HEK293T (cell line): Measurements from ENCODE around the gene NADK.
"Not testable (repeated sequence)": the region's sequence is repeated elsewhere in the genome, so short reads cannot be mapped to it uniquely, and the experiment has no call there.

Source experiments
- ARNT ChIP-seq: fragments of 450-650 bp; IDR thresholded peaks from 2 replicates; pipeline ENCODE4 v1.6.1; 2017; ENCODE audit warnings: mild to moderate bottlenecking
- BHLHE40 ChIP-seq: fragments of 450-650 bp; IDR thresholded peaks from 2 replicates; pipeline ENCODE4 v1.6.1; 2016; ENCODE audit warnings: mild to moderate bottlenecking, moderate library complexity, borderline replicate concordance
- ELF4 ChIP-seq: fragments of 450-650 bp; IDR thresholded peaks from 2 replicates; pipeline ENCODE4 v1.6.1; 2017; ENCODE audit warnings: antibody characterized with exemption
- FOXA1 ChIP-seq: fragments of 450-650 bp; IDR thresholded peaks from 2 replicates; pipeline ENCODE4 v1.6.1; 2016; ENCODE audit warnings: mild to moderate bottlenecking
- FOXM1 ChIP-seq: fragments of 450-650 bp; IDR thresholded peaks from 2 replicates; pipeline ENCODE4 v1.6.1; 2017; ENCODE audit warnings: mild to moderate bottlenecking, borderline replicate concordance
- HDGF ChIP-seq: fragments of 450-650 bp; IDR thresholded peaks from 2 replicates; pipeline ENCODE4 v1.6.1; 2017; ENCODE audit warnings: antibody characterized with exemption, borderline replicate concordance
- L3MBTL2 ChIP-seq: fragments of 450-650 bp; conservative IDR thresholded peaks from 2 replicates; pipeline ENCODE4 v1.6.1; 2016; ENCODE audit warnings: mild to moderate bottlenecking
- PKNOX1 ChIP-seq: fragments of 450-650 bp; IDR thresholded peaks from 2 replicates; pipeline ENCODE4 v1.6.1; 2016
- SP1 ChIP-seq: fragments of 450-650 bp; IDR thresholded peaks from 2 replicates; pipeline ENCODE4 v1.6.1; 2017
- SUZ12 ChIP-seq: fragments of 450-650 bp; IDR thresholded peaks from 2 replicates; pipeline ENCODE4 v1.6.1; 2016; ENCODE audit warnings: mild to moderate bottlenecking
- TARDBP ChIP-seq: fragments of 450-650 bp; IDR thresholded peaks from 2 replicates; pipeline ENCODE4 v1.6.1; 2016
- ZNF384 ChIP-seq: fragments of 450-650 bp; IDR thresholded peaks from 2 replicates; pipeline ENCODE4 v1.6.1; 2016

GRCh38 chr1:1746566-1746909, 31.7 kb downstream of the NADK start:
- TF ChIP-seq FOXA1, FOXM1, ARNT, PKNOX1, ELF4, ZNF384, SUZ12, HDGF, TARDBP, BHLHE40, SP1, L3MBTL2: not testable (repeated sequence)
